HTR-8/SVneo (cell line): ENCODE measurements around the gene AUP1.

Source experiments
- DNase-seq: peaks from one replicate; pipeline ENCODE4 v3.0.0; 2011; ENCODE audit warnings: low spot score, mixed read lengths; ENCODE audit not compliant: insufficient read length
- FAIRE-seq: peaks from 2 replicates; lab custom pipeline; 2011; peaks lifted over from hg19 to GRCh38; lab: Jason Lieb, UNC

The AUP1 gene

DNA sequence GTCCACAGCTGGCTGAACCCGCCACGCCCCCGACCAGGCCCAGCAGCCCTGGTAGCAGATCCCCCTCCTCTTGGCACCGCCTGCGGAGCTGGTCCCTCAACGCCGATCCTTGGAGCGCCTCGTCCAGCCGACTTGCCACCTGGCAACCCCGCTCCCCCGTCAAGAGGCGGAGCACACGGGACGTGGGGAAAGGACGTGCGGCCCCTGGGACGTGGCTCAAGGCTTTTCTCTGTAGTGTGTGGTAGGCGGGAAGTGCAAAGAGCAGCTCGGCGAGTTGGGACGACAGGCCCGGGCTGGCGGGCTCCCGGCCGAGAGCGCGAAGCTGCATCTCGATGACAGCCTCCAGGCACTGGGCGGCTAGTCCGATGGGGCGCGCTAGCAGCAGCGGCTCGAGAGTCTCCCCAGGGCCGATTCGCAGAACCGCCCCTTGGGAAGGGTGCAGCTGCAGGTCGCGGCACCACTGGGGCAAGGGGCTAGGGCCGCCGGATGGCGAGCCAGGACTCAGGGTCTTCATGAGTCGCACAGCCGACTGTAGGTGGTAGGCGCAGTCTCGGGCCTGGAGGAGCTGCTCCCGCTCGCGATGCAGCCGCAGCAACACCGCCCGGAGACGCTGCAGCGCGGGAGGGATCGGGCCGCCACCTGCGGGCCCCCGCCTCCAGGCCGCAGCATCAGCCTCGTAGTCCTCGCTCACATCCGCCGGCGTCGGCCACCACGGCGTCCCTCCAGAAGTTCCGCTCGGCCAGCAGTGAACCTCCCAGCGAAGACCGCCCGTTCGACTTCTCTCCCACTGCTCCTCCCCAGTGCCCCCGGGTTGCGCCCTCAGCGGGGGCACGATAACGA lies 47.3 kb downstream of the AUP1 start:
- FAIRE-seq (no peak), DNase-seq (peak; percentile 50)

DNA sequence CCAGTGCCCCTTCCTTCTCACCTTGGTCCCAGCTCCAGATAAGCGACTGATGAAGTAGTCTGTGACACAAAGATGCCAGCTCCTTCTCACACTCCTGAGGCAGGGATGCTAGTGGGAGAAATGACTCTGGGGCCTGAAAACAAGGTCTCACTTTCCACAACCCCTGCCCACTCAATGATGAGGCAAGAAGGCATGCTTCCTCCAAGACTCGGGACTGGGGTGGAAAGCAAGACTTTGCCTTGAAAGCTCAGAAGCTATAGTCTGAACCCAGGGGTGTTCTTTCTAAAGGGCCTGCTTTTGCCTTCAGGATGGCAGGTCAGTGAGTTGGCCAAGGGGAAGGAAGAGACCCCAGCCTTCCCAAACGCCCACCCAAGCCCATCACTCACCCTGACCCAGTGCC lies 48.1 kb downstream of the AUP1 start:
- DNase-seq (no peak), FAIRE-seq (no peak)
